GM18526 (cell line): ENCODE data around the gene LRRC52.

Experiments
- POLR2A ChIP-seq: IDR thresholded peaks from 3 replicates; pipeline ENCODE4 v1.6.1; 2011; ENCODE audit not compliant: insufficient read length; ENCODE audit errors: extremely low read depth

LRRC52 gene

GRCh38 chr1:165527251-165528007 lies 16.4 kb upstream of the LRRC52 start:
- TF ChIP-seq POLR2A = no peak

- TF ChIP-seq POLR2A = no peak
Measured at GRCh38 chr1:165531021-165531420, 12.8 kb upstream of the LRRC52 start.

DNA sequence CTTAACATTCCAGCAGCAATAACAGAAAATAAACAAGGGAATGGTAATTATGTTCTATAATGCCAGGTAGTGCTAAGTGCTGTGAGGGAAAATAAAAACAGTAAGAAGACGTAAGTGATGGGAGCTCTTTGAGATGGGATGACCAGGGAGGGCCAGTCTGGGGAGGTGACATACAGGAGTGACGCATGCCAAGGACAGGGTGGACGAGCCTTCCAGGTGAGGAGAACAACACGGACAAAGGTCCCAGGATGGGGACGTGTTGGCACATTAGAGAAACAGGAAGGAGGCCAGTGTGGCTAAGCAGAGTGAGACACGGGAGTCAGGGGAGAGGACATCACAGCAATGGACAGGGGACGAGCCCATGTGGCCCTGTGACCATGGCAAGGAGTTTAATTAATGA lies 11.7 kb upstream of the LRRC52 start:
- no peak for TF ChIP-seq POLR2A

DNA sequence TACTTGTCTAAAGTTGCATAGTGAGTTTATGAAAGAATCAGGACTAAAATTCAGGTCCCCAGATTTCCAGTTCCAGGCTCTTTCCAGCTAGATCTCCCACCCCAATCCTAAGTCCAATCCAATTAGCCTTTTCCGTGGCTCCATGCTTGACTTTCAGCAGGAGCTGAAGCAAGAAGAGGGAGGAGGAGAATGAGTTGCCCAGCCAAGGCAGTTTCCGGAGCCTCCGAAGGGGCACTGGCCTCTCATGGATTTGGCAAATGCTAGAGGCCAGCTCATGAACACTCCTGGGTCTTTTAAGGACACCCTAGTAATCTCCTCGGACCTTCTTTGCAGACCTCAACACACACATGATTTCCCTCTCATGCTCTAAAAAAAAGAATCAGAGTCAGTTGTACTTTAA lies 10.5 kb upstream of the LRRC52 start:
- no peak for TF ChIP-seq POLR2A

DNA sequence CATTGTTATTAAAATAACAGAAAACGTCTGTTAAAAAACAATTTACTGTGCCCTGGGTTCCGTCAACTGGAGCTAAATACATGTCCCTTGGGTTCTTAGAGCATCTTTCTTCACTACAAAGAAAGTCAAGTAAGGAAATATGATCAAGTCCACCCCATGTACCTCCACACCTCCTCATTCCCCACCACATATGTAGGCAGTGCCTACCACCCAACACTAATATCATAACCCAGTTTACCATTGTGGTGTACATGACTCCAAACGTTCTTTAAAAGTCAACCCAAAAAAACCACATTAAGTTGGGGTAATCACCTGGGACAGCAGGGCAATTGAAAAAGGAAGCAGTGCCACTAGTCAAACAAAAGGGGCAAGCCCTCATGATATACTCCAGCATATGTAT lies 7.8 kb upstream of the LRRC52 start:
- TF ChIP-seq POLR2A = no peak

DNA sequence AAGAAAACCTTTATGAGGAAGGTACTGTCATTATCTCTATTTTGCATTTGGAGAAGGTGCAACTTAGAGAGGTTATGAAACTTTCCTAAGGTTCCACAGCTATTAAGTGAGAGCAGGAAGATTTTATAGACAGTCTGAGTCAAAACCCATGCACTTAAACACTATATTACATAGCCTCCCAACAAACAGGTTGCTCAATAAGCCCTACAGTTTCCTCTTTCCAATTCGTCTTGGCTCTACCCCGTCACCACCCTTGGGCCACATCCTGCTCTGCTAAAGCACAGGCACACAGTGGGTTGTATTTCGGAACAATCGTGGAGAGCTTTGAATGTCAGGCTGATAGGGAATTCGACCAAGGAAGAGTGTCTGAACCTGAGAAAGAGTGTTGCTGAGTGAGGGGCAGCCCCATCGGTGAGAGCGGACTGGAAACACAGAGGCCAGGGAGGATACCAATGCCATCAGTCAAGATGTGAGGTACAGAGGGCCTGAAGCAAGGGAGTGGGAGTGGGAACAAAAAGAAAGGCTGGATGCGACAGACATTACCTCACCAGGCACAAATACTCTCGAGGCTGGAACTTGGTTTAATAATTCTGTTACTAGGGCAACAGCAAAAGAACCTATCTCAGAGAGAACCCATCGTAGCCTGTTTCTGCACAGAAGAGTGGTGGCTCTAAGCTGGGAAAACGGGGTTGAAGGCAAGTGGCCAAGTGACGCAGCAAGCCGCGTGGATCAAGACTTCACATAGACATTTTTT lies 6.3 kb upstream of the LRRC52 start:
- TF ChIP-seq POLR2A = no peak

GRCh38 chr1:165539306-165539705 lies 4.5 kb upstream of the LRRC52 start:
- no peak for TF ChIP-seq POLR2A

DNA sequence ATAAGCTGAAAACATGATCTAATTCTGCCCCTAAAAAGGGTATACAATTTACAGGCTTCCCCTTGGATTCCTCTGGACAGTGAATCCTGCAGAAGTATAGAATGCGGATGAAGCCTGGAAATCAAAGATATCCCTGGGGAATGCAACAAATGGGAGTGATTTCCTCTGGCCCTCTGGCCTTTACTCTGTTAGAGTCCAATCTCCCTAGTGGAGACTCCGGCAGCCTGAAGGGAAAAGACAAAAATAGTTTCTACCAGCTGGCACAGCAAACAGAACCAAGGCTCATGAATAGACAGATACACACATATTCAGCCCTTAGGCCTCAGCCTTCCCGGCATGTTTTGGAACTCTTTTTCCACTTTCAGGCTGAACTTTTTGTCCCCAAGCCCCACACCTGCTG lies 3.9 kb upstream of the LRRC52 start:
- TF ChIP-seq POLR2A = no peak

- no peak for TF ChIP-seq POLR2A
Measured at GRCh38 chr1:165542015-165542631, 1.7 kb upstream of the LRRC52 start.

DNA sequence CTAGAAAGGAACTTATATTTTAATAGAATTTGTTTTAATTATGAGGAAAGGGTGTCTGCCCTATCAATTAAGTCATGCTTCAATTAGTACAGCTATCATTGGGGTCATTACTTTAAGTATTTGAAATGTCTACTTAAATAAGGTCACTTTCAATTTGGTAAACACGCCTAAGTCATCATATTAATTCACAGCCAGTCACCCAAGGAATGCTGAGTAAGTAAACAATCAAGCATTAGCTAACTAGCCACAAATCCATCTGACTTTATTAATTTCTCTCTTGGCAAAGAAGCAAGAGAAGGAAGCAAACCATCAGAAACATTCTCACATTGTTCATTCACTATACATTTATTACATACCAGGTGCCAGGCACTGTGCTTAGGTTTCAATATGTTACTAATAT lies 1.2 kb upstream of the LRRC52 start:
- TF ChIP-seq POLR2A = no peak

DNA sequence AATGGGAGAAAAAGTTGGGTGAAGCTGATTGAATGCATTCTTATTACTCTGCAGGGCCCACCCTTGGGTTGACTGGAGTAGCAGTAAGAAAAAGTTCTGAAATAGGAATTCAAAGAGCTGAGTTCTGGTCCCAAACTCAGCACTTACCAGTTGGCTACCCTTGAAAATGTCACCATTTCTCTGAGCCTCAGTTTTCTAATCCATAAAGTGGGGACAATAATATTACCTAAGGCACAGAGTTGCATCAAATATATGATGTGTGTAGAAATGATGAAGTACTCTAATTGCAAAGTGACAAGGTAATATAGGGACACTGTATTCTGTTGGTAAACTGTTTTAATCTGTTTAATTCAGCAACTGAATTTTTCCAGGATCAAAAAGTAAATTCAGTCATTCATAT lies 1.2 kb downstream of the LRRC52 start:
- no peak for TF ChIP-seq POLR2A

- no peak for TF ChIP-seq POLR2A
Measured at GRCh38 chr1:165545974-165546373, 2.2 kb downstream of the LRRC52 start.

DNA sequence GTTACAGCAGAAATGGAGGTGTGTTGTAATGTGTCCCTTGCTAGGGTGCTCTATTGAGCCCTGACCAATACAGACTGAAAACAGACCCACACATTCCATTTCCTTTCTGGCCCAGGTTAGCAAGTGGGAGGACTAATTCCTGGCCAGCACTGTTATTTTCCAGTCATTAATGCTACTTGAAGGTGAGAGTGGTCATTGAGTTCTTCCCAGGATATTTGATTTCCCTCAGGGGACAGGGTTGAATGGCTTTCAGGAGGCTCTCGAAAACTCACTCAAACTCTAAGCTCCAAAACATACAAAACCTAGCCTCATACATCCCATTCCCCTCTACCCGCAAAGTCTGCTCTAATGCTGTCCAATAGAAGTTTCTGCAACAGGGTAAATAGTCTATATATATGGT lies 6.2 kb downstream of the LRRC52 start:
- no peak for TF ChIP-seq POLR2A

- TF ChIP-seq POLR2A = no peak
Measured at GRCh38 chr1:165551469-165551868, 7.7 kb downstream of the LRRC52 start.

DNA sequence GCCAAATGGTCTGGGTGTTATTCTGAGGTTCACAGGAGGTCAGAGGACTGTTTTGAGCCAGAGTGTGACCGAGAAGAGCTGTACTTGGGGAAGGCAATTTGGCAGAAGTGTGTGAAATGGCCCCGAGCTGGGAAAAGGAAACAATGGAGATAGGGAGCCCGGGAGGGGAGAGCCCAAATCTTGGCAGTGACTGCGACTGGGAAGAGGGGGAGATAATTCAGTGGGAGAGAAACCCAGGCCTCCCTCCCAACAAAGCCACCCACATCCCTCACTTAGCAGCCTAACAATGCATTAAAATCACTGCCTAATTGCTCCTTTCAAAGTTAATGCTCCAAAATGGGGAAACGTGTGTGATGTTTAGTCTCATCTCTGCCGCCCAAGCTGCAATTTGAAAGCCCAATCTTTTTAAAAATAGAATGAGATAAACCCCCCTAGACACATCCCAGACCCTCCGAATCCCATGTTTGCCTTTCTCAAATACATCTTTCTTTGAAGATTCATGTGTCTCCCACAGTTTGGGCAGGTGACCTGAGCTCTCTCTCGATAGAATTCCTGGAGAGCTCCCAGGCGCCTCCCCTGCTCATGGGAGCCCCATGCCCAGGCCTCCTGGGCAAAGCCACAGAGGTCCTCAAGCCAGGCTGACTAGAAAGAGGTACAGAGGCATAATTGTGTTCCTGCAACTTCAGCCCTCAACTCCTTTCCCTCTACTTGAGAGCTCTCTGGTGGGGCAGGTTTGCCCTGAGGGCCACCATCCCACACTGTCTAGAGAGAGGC lies 17.3 kb downstream of the LRRC52 start:
- no peak for TF ChIP-seq POLR2A
